ENCODE measurements around the gene A4GALT. TPM values are rescaled to one million over a fixed set of nuclear protein-coding genes. Genes with fewer than 3 reads are reported as not detected.

A4GALT gene
- total RNA-seq, 1 experiment from 2014 or later: 6.9 TPM

GRCh38 chr22:42685941-42686653 is 34.6 kb downstream of the A4GALT start:
- in situ Hi-C loops (cut with HindIII; ENCODE audit: low pct_unique_long_range_greater_than_20kb, low sequenced_read_pairs) (no loop called here), intact Hi-C loops (cut with micrococcal nuclease; ENCODE audit: unreplicated experiment) (no loop called here)
- no peak for ATAC-seq
- Histone ChIP-seq H3K4me1 (ENCODE audit: control insufficient read depth, insufficient read depth, low read length) (peaks cover 10% of the 10 kb centered on the region), H3K27ac (ENCODE audit: low read length) (no peak overlapping the region), H3K36me3 (ENCODE audit: control insufficient read depth, insufficient read depth, low read length) (no peaks in the 10 kb centered on the region), H3K9me3 (ENCODE audit: control insufficient read depth, insufficient read depth, low read depth, low read length) (no peaks in the 10 kb centered on the region), H3K4me3 (ENCODE audit: low read depth in 2 of 2, low read length in 2 of 2) (no peak overlapping the region), H3K27me3 (ENCODE audit: control insufficient read depth, insufficient read depth, low read length) (no peaks in the 10 kb centered on the region)
- DNase-seq (ENCODE audit: low read depth, low spot score): no peak
- ChIA-PET CTCF (no interaction called here), POLR2A (no interaction called here)
- BruUV-seq (replicated peaks): no TSS peak
- TF ChIP-seq TCF7L2 (IDR thresholded peaks at IDR 0.05; ENCODE audit: low read depth, low read length): no peak
- no peak for TF ChIP-seq REST (IDR thresholded peaks at IDR 0.05; ENCODE audit: insufficient read depth in 1 of 2, low read depth in 2 of 2, low read length in 1 of 2)
- no peak for TF ChIP-seq SIN3A (IDR thresholded peaks at IDR 0.05; ENCODE audit: borderline replicate concordance, insufficient read depth, low read depth, low read length)
- TF ChIP-seq POLR2AphosphoS5 (IDR thresholded peaks at IDR 0.05; ENCODE audit: low read depth, low read length): no peak
- no peak for TF ChIP-seq CTCF (IDR thresholded peaks at IDR 0.05)

- H3K27ac ChIP-seq (ENCODE audit: low read length): no peak overlapping the region
- in situ Hi-C loops (cut with HindIII; ENCODE audit: low pct_unique_long_range_greater_than_20kb, low sequenced_read_pairs) (no loop called here), intact Hi-C loops (cut with micrococcal nuclease; ENCODE audit: unreplicated experiment) (no loop called here)
- ATAC-seq (no peak), DNase-seq (ENCODE audit: low read depth, low spot score) (no peak)
- POLR2A ChIA-PET: interaction anchor here (0.5 kb wide), 1 partner anchor 389 kb away, joined by 12 read pairs; no protein-coding TSS in a partner anchor
- H3K4me1 ChIP-seq (ENCODE audit: control insufficient read depth, insufficient read depth, low read length): peaks cover 10% of the 10 kb centered on the region
- no peaks in the 10 kb centered on the region for H3K27me3 ChIP-seq (ENCODE audit: control insufficient read depth, insufficient read depth, low read length)
- H3K36me3 ChIP-seq (ENCODE audit: control insufficient read depth, insufficient read depth, low read length): no peaks in the 10 kb centered on the region
- no TSS peak for BruUV-seq (replicated peaks)
- H3K9me3 ChIP-seq (ENCODE audit: control insufficient read depth, insufficient read depth, low read depth, low read length): no peaks in the 10 kb centered on the region
- CTCF ChIA-PET: no interaction called here
- TF ChIP-seq CTCF (IDR thresholded peaks at IDR 0.05) (no peak), POLR2AphosphoS5 (IDR thresholded peaks at IDR 0.05; ENCODE audit: low read depth, low read length) (no peak), SIN3A (IDR thresholded peaks at IDR 0.05; ENCODE audit: borderline replicate concordance, insufficient read depth, low read depth, low read length) (no peak), REST (IDR thresholded peaks at IDR 0.05; ENCODE audit: insufficient read depth in 1 of 2, low read depth in 2 of 2, low read length in 1 of 2) (no peak), TCF7L2 (IDR thresholded peaks at IDR 0.05; ENCODE audit: low read depth, low read length) (no peak)
- H3K4me3 ChIP-seq (ENCODE audit: low read depth in 2 of 2, low read length in 2 of 2): no peak overlapping the region
These were observed 36.0 kb downstream of the A4GALT start for GRCh38 chr22:42684462-42685195.
